GM12873 (cell line): Measurements from ENCODE around the gene MBTD1.

ENCODE experiments used
- TF ChIP-seq, protein P1 (sequence below): IDR thresholded peaks from 2 replicates; pipeline ENCODE4 v1.5.1; 2012; ENCODE audit warnings: low read depth, mild to moderate bottlenecking, moderate library complexity, low read length, control low read depth; ENCODE audit not compliant: insufficient read depth; ENCODE audit errors: missing control alignments

MBTD1 gene

DNA sequence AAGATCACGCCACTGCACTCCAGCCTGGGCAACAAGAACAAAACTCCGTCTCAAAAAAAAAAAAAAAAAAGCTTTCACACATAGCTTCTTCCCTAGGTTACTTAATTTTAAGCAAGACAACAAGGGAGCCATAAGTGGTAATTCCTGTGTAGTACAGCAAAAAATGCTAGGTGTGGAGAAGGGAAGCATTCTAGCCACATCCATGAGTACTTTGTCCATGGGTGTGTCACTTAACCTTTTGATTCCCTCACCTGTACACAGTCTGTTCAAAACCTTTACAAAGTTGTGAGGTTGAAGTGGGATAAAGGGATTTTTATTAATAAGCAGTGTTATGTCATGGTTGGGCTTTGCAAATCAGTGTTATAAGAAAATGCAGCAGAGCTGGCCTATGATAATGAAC, 89.1 kb downstream of the MBTD1 start:
- TF ChIP-seq, protein P1, sequence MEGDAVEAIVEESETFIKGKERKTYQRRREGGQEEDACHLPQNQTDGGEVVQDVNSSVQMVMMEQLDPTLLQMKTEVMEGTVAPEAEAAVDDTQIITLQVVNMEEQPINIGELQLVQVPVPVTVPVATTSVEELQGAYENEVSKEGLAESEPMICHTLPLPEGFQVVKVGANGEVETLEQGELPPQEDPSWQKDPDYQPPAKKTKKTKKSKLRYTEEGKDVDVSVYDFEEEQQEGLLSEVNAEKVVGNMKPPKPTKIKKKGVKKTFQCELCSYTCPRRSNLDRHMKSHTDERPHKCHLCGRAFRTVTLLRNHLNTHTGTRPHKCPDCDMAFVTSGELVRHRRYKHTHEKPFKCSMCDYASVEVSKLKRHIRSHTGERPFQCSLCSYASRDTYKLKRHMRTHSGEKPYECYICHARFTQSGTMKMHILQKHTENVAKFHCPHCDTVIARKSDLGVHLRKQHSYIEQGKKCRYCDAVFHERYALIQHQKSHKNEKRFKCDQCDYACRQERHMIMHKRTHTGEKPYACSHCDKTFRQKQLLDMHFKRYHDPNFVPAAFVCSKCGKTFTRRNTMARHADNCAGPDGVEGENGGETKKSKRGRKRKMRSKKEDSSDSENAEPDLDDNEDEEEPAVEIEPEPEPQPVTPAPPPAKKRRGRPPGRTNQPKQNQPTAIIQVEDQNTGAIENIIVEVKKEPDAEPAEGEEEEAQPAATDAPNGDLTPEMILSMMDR = no peak

DNA sequence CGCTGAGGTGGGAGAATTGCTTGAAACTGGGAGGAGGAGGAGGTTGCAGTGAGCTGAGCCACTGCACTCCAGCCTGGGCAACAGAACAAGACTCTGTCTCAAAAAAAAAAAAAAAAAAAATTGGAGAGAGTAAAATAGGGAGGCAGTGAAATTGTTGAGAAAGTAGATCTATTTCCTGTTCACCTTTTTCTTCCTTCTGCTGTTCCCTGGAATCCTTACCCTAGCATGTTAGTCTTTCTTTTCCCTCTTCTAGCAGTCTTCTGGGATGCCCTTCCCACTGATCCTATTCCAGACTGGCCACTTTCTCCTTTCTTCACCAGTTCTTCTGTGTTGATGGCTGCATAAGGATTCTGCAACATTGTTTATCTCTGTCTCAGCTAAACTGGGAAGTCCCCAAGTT, 90.5 kb downstream of the MBTD1 start:
- TF ChIP-seq, protein P1 = no peak

DNA sequence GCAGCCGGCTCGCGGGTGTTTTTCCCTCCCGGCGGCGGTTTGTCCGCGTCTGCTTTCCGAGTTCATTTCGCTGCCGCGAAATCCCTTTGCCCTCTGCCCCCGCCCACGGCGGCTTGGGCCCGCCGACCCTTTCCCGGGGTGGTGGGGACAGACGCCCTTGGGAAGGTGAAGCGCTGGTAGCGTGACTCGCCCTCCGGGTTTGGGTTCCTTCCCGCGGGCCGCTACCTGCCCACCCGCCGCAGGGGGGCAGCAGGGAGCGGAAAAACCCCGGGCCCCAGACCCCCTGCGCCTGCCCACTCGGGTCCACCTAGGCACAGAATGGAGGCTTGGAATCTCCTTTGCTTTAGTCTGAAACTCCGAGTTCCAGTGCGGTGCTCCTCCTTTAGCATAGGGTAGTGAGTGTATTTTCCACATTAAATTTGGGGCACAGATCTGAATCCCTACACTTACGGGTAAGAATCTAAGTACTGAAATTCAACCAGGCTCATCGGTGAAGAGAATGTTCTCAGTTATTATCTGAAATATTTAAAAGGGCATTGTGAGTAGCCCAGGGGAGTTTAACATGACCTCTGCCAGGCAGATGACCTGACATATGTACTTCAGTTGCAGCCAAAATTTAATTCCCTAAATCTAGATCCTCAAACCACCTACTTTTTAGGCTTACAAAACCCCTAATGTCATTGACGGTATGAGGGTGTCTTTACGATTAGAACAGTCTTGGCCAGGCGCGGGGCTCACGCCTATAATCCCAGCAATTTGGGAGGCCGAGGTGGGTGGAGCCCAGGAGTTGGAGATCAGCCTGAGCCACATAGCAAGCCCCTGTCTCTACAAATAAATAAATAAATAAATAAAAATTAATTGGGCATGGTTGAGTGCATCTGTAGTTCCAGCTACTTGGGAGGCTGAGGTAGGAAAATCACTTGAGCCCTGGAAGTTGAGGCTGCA, 92.6 kb downstream of the MBTD1 start:
- TF ChIP-seq, protein P1 = peak; percentile 82

DNA sequence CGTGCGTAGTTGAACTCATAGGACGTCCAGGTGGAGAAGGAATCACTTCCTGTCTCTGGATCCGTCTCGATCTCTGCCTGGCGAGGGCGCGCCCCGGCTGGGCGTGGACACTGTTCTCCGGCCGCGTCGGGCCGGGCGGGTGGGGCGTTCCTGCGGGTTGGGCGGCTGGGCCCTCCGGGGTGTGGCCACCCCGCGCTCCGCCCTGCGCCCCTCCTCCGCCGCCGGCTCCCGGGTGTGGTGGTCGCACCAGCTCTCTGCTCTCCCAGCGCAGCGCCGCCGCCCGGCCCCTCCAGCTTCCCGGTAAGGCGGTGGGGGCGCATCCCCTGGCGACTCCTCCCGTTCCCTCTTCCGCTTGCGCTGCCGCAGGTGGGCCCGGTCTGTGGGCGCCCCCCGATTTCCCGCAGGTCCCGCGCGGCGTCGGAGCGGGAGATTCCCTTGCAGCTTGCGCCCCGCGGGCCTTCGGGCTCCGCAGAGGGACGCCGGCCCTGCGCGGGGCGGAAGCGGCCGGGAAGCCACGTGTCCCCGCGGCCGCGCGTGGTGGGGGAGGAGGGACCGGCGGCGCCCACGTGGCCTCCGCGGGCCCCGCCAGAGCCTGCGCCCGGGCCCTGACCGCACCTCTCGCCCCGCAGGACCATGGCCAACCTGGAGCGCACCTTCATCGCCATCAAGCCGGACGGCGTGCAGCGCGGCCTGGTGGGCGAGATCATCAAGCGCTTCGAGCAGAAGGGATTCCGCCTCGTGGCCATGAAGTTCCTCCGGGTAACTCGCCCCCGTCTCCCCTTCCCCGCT, 93.5 kb downstream of the MBTD1 start, which contains the start of gene NME2:
NME2 (plus strand) TSS at position 214 of the 789 bp plus-strand sequence; CDS start at position 634, 420 bp downstream.
- TF ChIP-seq, protein P1 = no peak

DNA sequence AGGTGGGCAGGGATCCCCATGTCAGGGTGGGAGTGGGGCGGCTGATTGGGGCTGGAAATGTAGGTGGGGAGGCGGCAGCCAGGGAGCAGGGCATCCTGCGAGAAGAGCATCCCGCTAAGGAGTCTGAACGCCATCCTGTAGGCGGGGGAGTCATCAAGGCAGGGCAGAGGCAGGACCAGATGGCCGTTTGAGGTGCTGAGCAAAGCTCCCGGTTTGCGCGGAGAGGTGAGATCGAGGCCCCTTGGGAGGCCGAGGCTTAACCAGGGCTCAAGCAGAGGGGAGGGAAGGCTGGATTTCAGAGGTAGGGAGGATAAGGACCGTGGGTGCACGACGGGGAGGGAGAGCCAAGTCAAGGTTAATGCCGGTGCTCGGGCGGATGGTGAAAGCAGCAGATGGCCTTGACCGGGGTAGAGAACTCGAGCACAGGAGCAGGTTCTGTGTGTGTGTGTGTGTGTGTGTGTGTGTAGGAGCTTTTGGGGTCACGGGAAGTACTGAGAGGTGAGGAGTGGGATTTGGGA, 94.1 kb downstream of the MBTD1 start:
- TF ChIP-seq, protein P1 = no peak

DNA sequence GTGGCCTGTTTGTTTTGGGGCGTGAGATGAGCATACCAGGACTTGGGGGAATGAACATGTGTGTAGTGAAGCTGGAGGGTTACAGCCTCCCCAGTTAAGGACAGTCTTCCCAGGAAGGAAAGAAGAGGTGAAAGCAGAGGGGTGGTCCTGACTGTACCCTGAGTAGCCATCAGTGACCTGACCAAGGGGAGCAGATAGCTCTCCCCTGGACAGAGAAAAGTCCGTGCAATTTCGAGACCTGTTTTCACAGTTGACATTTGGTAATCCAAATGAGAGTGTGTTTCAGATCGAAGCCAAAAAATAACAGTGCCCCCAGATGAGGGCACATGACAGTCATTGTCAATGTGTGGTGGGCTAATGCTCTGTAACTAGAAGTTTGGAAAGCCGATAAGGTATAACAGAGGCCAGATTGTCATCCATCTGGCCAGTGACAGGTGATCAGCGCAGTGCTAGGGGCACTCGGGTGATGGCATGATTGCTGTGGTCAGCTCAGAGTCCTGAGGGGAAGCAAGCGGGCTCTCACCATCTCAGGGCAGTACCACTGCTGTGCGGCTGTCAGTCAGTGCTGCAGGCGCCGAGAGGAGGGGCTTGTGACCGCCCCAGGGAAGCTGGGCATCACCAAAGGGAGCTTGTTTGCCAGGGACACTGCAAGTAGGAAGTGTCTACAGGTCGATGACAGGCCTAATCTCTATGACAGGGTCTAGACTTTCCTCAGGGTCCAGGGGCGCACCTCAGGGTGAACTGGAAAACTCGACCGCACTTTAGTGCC, 94.8 kb downstream of the MBTD1 start:
- TF ChIP-seq, protein P1 = no peak
